GM12878 (cell line): ENCODE measurements around the gene LHFPL3. TPM values are rescaled to one million over a fixed set of nuclear protein-coding genes. Genes with fewer than 3 reads are reported as not detected.

Source experiments
- ASH2L ChIP-seq: fragments of 300-600, 200-600 bp; sonication (generic); IDR thresholded peaks from 2 replicates; pipeline ENCODE4 v1.6.1; 2017; ENCODE audit warnings: low read depth, mild to moderate bottlenecking, borderline replicate concordance
- ATF2 ChIP-seq: IDR thresholded peaks from 2 replicates; pipeline ENCODE4 v1.6.1; 2012; ENCODE audit warnings: low read length, inconsistent platforms
- CHD2 ChIP-seq: IDR thresholded peaks from 2 replicates; pipeline ENCODE4 v1.6.1; 2011; ENCODE audit warnings: low read depth, low read length, improper control_type of control experiment, borderline replicate concordance
- CREB1 ChIP-seq: IDR thresholded peaks from 2 replicates; pipeline ENCODE4 v1.6.1; 2012; ENCODE audit warnings: low read depth, mild to moderate bottlenecking, inconsistent platforms
- FOS ChIP-seq: IDR thresholded peaks from 3 replicates; pipeline ENCODE4 v1.6.1; 2011; ENCODE audit warnings: borderline replicate concordance; ENCODE audit not compliant: insufficient read length; ENCODE audit errors: extremely low read depth
- GABPA ChIP-seq: IDR thresholded peaks from 2 replicates; pipeline ENCODE4 v1.6.1; 2014; ENCODE audit warnings: antibody characterized with exemption, low read depth, mild to moderate bottlenecking, inconsistent platforms
- IKZF2 ChIP-seq, 2 experiments: fragments of 450-650 bp; IDR thresholded peaks; 2 replicates each; pipeline ENCODE4 v1.6.1; 2017; ENCODE audit warnings: mild to moderate bottlenecking in 2 of 2, moderate library complexity in 2 of 2
- IRF4 ChIP-seq: IDR thresholded peaks from 2 replicates; pipeline ENCODE4 v1.6.1; 2011; ENCODE audit warnings: low read depth, low read length
- MEF2B ChIP-seq: fragments of 450-650 bp; IDR thresholded peaks from 2 replicates; pipeline ENCODE4 v1.6.1; 2018; ENCODE audit warnings: mild to moderate bottlenecking, moderate library complexity; ENCODE audit not compliant: partially characterized antibody, poor library complexity, severe bottlenecking
- MXI1 ChIP-seq: fragments of 150-350 bp; IDR thresholded peaks from 2 replicates; pipeline ENCODE4 v1.6.1; 2011; ENCODE audit warnings: low read depth, mild to moderate bottlenecking, inconsistent platforms, low read length, improper control_type of control experiment
- NR2F1 ChIP-seq: fragments of 450-650 bp; conservative IDR thresholded peaks from 2 replicates; pipeline ENCODE4 v1.6.1; 2017; ENCODE audit warnings: mild to moderate bottlenecking
- POU2F2 ChIP-seq: IDR thresholded peaks from 3 replicates; pipeline ENCODE4 v1.6.1; 2011; ENCODE audit warnings: low read depth, mild to moderate bottlenecking, low read length, borderline replicate concordance
- RAD21 ChIP-seq: IDR thresholded peaks from 2 replicates; pipeline ENCODE4 v1.6.1; 2011; ENCODE audit warnings: mild to moderate bottlenecking, low read depth, low read length, moderate library complexity; ENCODE audit not compliant: insufficient read depth
- RFX5 ChIP-seq: IDR thresholded peaks from 2 replicates; pipeline ENCODE4 v1.6.1; 2011; ENCODE audit warnings: low read depth, low read length, improper control_type of control experiment
- SREBF1 ChIP-seq: IDR thresholded peaks from 2 replicates; pipeline ENCODE4 v1.6.1; 2012; ENCODE audit warnings: mild to moderate bottlenecking, low read length
- USF2 ChIP-seq: IDR thresholded peaks from 2 replicates; pipeline ENCODE4 v1.6.1; 2011; ENCODE audit warnings: low read depth, low read length, improper control_type of control experiment, borderline replicate concordance
- WRNIP1 ChIP-seq: IDR thresholded peaks from 2 replicates; pipeline ENCODE4 v1.6.1; 2011; ENCODE audit warnings: low read depth, low read length, improper control_type of control experiment, borderline replicate concordance
- ZBTB11 ChIP-seq: fragments of 450-650 bp; formaldehyde crosslinking; IDR thresholded peaks from 2 replicates; pipeline ENCODE4 v1.5.0; 2022; ENCODE audit warnings: mild to moderate bottlenecking, missing genetic modification characterization
- ZBTB4 ChIP-seq: fragments of 450-650 bp; formaldehyde crosslinking; IDR thresholded peaks from 2 replicates; pipeline ENCODE4 v1.4.0; 2022; ENCODE audit warnings: mild to moderate bottlenecking, moderate library complexity
- ZSCAN29 ChIP-seq: fragments of 450-650 bp; IDR thresholded peaks from 2 replicates; pipeline ENCODE4 v1.6.1; 2017; ENCODE audit warnings: mild to moderate bottlenecking, moderate library complexity
- ZZZ3 ChIP-seq: IDR thresholded peaks from 2 replicates; pipeline ENCODE4 v1.6.1; 2011; ENCODE audit warnings: low read depth; ENCODE audit not compliant: control insufficient read depth, insufficient read length
- polyA plus RNA-seq, 11 experiments: library from polyadenylated mRNA; depleted of rRNA in 4 of 11; unstranded in 6 of 11; stranded (reverse) in 5 of 11; fragments of >200 nt; fragmentation: Nextera tagmentation in 4 of 11; fragmentation: Illumina TruSeq in 1 of 11; extraction: Ambion mirVana in 4 of 11; extraction: Trizol in 1 of 11; gene quantifications; 1 replicate in 1 of 11; 2 replicates in 10 of 11; pipeline versions ENCODE4 v1.2.1 to v1.2.3, GENCODE V29; 2011 to 2016; ENCODE audit warnings: inconsistent platforms in 2 of 11, missing spikeins in 2 of 11, low read depth in 1 of 11
- total RNA-seq, 4 experiments: library from RNA; depleted of rRNA in 3 of 4; stranded (reverse); fragments of >200 nt in 3 of 4; fragmentation: Illumina TruSeq in 1 of 4; extraction: Trizol in 1 of 4; gene quantifications; 2 replicates each; pipeline versions ENCODE4 v1.2.1 to v1.2.3, GENCODE V29; 2013 to 2021

Gene LHFPL3
- total and polyA plus RNA-seq, 10 of the 15 experiments (the other 5 are each of a cell fraction or from before 2014, with no cell fraction given) = 0.09 TPM; not detected in 9

- peak; percentile 97; the same call in 1 of the 2 replicates for TF ChIP-seq WRNIP1
- no peak for TF ChIP-seq ASH2L
- TF ChIP-seq IKZF2 (IDR thresholded peaks at IDR 0.05) = peak in 1 of 2 experiments; percentile 27; a peak in 1 of 4 replicates
- 0 out of 2 replicates have a peak, but pooled peaks have one; percentile 33 for TF ChIP-seq NR2F1
- TF ChIP-seq MXI1 = 0 out of 2 replicates have a peak, but pooled peaks have one; percentile 41
- TF ChIP-seq CREB1 = no peak
- TF ChIP-seq RFX5 = peak; percentile 23; the same call in 1 of the 2 replicates
- TF ChIP-seq POU2F2 = 0 out of 3 replicates have a peak, but pooled peaks have one; percentile 44
- TF ChIP-seq ZSCAN29 = no peak
- TF ChIP-seq ZZZ3 = no peak
- no peak for TF ChIP-seq CHD2
- no peak for TF ChIP-seq ZBTB11
- TF ChIP-seq ZBTB4 (CRISPR knock-in tag) = no peak
- TF ChIP-seq IRF4 = peak; percentile 45; the same call in 1 of the 2 replicates
- peak; percentile 97 for TF ChIP-seq RAD21
- TF ChIP-seq MEF2B = no peak
- TF ChIP-seq ATF2 = no peak
- TF ChIP-seq SREBF1 = no peak
- no peak for TF ChIP-seq USF2
- TF ChIP-seq FOS = no peak
- TF ChIP-seq GABPA = no peak
These were observed 594.6 kb downstream of the LHFPL3 start (continued) for GRCh38 chr7:104923010-104923421.
